Measurements from ENCODE around the gene CDH12. TPM values are rescaled to one million over a fixed set of nuclear protein-coding genes. Genes with fewer than 3 reads are reported as not detected.

Gene CDH12
- total RNA-seq, 1 experiment from 2014 or later: not detected

DNA sequence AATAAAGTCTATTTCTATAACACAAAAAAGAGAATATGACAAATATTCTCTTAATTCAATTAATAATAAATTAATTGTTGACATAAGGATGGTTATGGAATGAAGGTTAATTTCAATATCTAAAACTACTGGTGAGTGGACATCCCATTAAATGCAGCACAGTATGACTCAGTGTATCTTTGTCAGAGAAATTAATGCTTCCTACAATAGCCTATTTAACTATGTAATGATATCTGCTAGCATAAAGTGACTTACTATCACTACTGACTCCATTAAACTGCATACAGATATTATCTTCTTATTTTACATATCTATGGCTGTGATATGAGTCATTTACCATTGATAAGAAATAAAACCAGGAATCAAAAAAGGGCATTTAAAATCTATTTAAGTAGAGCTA lies 298.7 kb downstream of the CDH12 start:
- TF ChIP-seq ZFX (IDR thresholded peaks at IDR 0.05) (no peak), EZH2 (IDR thresholded peaks at IDR 0.05) (no peak), EGR1 (IDR thresholded peaks at IDR 0.05; ENCODE audit: low read depth) (no peak), ZNF274 (IDR thresholded peaks at IDR 0.05; ENCODE audit: low read depth, low read length) (no peak), POLR2A (IDR thresholded peaks at IDR 0.05; ENCODE audit: borderline replicate concordance, extremely low read depth, insufficient read depth, insufficient read length) (no peak)
- ChIA-PET CTCF (no interaction called here), POLR2A (no interaction called here), RAD21 (ENCODE audit: low non-redundant PET in 1 of 2, low total read pairs in 2 of 2, uncharacterized antibody in 2 of 2, unreplicated experiment in 2 of 2) (no interaction called here)
- intact Hi-C loops (cut with micrococcal nuclease): no loop called here
- no peak overlapping the region for H3K27ac ChIP-seq (ENCODE audit: low read depth, low read length)
- H4K20me1 ChIP-seq (ENCODE audit: insufficient read depth): no peaks in the 10 kb centered on the region
- no peaks in the 10 kb centered on the region for H3K79me2 ChIP-seq (ENCODE audit: insufficient read depth, low read length)
- no peak for ATAC-seq
- H3K9me3 ChIP-seq (ENCODE audit: control insufficient read depth in 1 of 2, insufficient read depth in 1 of 2, low read depth in 1 of 2, low read length in 2 of 2): peaks cover 12 to 21% of the 10 kb centered on the region in 2 experiments; a peak in 2 of 4 replicates
- H3K36me3 ChIP-seq (ENCODE audit: control insufficient read depth in 1 of 2, insufficient read depth in 2 of 2, low read length in 2 of 2): no peaks in the 10 kb centered on the region
- no peak overlapping the region for H3K4me2 ChIP-seq (ENCODE audit: low read length)
- H3K27me3 ChIP-seq (ENCODE audit: insufficient read depth, low read length): no peaks in the 10 kb centered on the region
- no peaks in the 10 kb centered on the region for H3K9me2 ChIP-seq (ENCODE audit: insufficient read depth)
- BruUV-seq (replicated peaks): no TSS peak
- H3K4me3 ChIP-seq (replicated peaks in 1 of 2; ENCODE audit: low read depth in 1 of 2, low read length in 2 of 2): no peak overlapping the region
- no peak overlapping the region for H3K9ac ChIP-seq (ENCODE audit: low read length)
- no peaks in the 10 kb centered on the region for H3K4me1 ChIP-seq (ENCODE audit: control insufficient read depth in 1 of 2, insufficient read depth in 2 of 2, low read length in 2 of 2)
- DNase-seq (ENCODE audit: low read depth, low spot score): no peak
- H2AFZ ChIP-seq (ENCODE audit: low read depth, low read length, poor library complexity, severe bottlenecking): no peak overlapping the region

DNA sequence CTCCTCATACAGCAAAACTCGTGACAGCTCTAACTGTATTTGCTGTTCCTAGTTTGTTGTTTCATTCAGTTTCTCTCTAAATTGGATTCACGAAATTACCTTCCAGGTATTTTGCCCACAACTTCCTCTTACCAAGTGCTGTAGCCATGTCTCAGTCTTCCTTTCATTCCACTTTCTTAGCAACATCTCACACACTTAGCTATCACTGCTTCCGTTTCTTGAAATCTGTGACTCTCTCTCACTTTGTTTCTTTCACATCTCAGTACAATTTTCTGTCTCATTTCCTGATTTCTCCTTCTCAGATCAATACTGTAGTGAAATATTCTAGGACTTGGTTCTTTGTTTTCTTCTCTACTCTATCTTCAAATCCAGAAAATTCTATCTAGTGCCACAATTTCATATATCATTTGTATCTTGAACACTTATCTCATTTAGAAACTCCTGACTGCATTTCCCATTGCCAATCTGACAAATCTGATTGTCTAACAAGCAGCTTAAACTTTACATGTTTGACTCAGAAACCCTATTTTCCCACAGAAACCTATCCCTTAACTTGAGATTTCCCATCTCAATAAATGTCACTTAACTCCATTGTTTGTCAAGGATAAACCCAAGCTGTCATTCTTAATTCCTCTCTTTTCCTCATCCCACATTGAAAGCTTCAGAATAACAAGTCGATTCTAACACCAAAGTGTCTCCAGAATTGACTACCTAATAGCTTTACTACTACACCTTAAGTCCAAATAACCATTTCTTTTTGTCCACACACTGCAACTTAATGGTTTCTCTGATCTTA lies 303.1 kb downstream of the CDH12 start:
- no peaks in the 10 kb centered on the region for H3K36me3 ChIP-seq (ENCODE audit: control insufficient read depth in 1 of 2, insufficient read depth in 2 of 2, low read length in 2 of 2)
- H2AFZ ChIP-seq (ENCODE audit: low read depth, low read length, poor library complexity, severe bottlenecking): no peak overlapping the region
- no peaks in the 10 kb centered on the region for H3K27me3 ChIP-seq (ENCODE audit: insufficient read depth, low read length)
- intact Hi-C loops (cut with micrococcal nuclease): no loop called here
- H4K20me1 ChIP-seq (ENCODE audit: insufficient read depth): no peaks in the 10 kb centered on the region
- peaks cover 4 to 34% of the 10 kb centered on the region in 2 experiments; a peak in 3 of 4 replicates for H3K9me3 ChIP-seq (ENCODE audit: control insufficient read depth in 1 of 2, insufficient read depth in 1 of 2, low read depth in 1 of 2, low read length in 2 of 2)
- RAD21 ChIA-PET (ENCODE audit: low non-redundant PET in 1 of 2, low total read pairs in 2 of 2, uncharacterized antibody in 2 of 2, unreplicated experiment in 2 of 2): no interaction called here
- no peak overlapping the region for H3K9ac ChIP-seq (ENCODE audit: low read length)
- H3K4me1 ChIP-seq (ENCODE audit: control insufficient read depth in 1 of 2, insufficient read depth in 2 of 2, low read length in 2 of 2): no peaks in the 10 kb centered on the region
- H3K9me2 ChIP-seq (ENCODE audit: insufficient read depth): no peaks in the 10 kb centered on the region
- CTCF ChIA-PET: no interaction called here
- DNase-seq (ENCODE audit: low read depth, low spot score) (no peak), ATAC-seq (no peak)
- BruUV-seq (replicated peaks): no TSS peak
- no peak overlapping the region for H3K27ac ChIP-seq (ENCODE audit: low read depth, low read length)
- no peak overlapping the region for H3K4me2 ChIP-seq (ENCODE audit: low read length)
- POLR2A ChIA-PET: no interaction called here
- H3K4me3 ChIP-seq (replicated peaks in 1 of 2; ENCODE audit: low read depth in 1 of 2, low read length in 2 of 2): no peak overlapping the region
- TF ChIP-seq YY1 (IDR thresholded peaks at IDR 0.05; ENCODE audit: extremely low read depth, insufficient replicate concordance, low read depth, low read length): no peak
- TF ChIP-seq EGR1 (IDR thresholded peaks at IDR 0.05; ENCODE audit: low read depth): no peak
- no peak for TF ChIP-seq TCF7L2 (IDR thresholded peaks at IDR 0.05; ENCODE audit: borderline replicate concordance, extremely low read depth, insufficient read depth, insufficient read length)
- TF ChIP-seq EZH2phosphoT487 (IDR thresholded peaks at IDR 0.05; ENCODE audit: borderline replicate concordance): no peak
- TF ChIP-seq, protein P1, sequence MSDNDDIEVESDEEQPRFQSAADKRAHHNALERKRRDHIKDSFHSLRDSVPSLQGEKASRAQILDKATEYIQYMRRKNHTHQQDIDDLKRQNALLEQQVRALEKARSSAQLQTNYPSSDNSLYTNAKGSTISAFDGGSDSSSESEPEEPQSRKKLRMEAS (IDR thresholded peaks at IDR 0.05): no peak
- TF ChIP-seq CBX3 (IDR thresholded peaks at IDR 0.05; ENCODE audit: low read depth): no peak
- no peak for TF ChIP-seq SIN3A (IDR thresholded peaks at IDR 0.05; ENCODE audit: low read depth)
- no peak for TF ChIP-seq SRF (IDR thresholded peaks at IDR 0.05; ENCODE audit: low read depth)
- TF ChIP-seq EZH2 (IDR thresholded peaks at IDR 0.05): no peak
- TF ChIP-seq CEBPB (IDR thresholded peaks at IDR 0.05; ENCODE audit: low read depth): no peak
- TF ChIP-seq FOSL1 (IDR thresholded peaks at IDR 0.05; ENCODE audit: low read depth): no peak
- TF ChIP-seq ELF1 (IDR thresholded peaks at IDR 0.05; ENCODE audit: borderline replicate concordance, low read depth): no peak
- no peak for TF ChIP-seq POLR2AphosphoS5 (IDR thresholded peaks at IDR 0.05; ENCODE audit: low read depth, low read length)
- TF ChIP-seq, protein P2, sequence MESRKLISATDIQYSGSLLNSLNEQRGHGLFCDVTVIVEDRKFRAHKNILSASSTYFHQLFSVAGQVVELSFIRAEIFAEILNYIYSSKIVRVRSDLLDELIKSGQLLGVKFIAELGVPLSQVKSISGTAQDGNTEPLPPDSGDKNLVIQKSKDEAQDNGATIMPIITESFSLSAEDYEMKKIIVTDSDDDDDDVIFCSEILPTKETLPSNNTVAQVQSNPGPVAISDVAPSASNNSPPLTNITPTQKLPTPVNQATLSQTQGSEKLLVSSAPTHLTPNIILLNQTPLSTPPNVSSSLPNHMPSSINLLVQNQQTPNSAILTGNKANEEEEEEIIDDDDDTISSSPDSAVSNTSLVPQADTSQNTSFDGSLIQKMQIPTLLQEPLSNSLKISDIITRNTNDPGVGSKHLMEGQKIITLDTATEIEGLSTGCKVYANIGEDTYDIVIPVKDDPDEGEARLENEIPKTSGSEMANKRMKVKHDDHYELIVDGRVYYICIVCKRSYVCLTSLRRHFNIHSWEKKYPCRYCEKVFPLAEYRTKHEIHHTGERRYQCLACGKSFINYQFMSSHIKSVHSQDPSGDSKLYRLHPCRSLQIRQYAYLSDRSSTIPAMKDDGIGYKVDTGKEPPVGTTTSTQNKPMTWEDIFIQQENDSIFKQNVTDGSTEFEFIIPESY (IDR thresholded peaks at IDR 0.05; ENCODE audit: extremely low read depth, insufficient replicate concordance, low read length): no peak
- TF ChIP-seq ZNF274 (IDR thresholded peaks at IDR 0.05; ENCODE audit: low read depth, low read length): no peak
- no peak for TF ChIP-seq SP1 (IDR thresholded peaks at IDR 0.05; ENCODE audit: low read depth)
- H3K79me2 ChIP-seq (ENCODE audit: insufficient read depth, low read length): no peaks in the 10 kb centered on the region
